ENCODE results near the gene UBAP2L. TPM values are rescaled to one million over a fixed set of nuclear protein-coding genes. Genes with fewer than 3 reads are reported as not detected.
"Not testable (repeated sequence)": the region's sequence is repeated elsewhere in the genome, so short reads cannot be mapped to it uniquely, and the experiment has no call there.

UBAP2L gene
- total RNA-seq, 4 donors from 2014 or later: 46.0 to 74.6 (median 59.4) TPM

GRCh38 chr1:154301582-154301981 is 80.8 kb downstream of the UBAP2L start:
- no peak for TF ChIP-seq POLR2A (IDR thresholded peaks at IDR 0.05)
- TF ChIP-seq CTCF (IDR thresholded peaks at IDR 0.05): no peak
- H3K4me3 ChIP-seq (ENCODE audit: low read depth, poor library complexity, severe bottlenecking): no peak overlapping the region
- DNase-seq (ENCODE audit: low spot score in 2 of 2): no peak
- intact Hi-C loops (cut with DNase I; ENCODE audit: low total_unique reads): no loop called here
- 77 to 100% methylated on average over 1 of the region's 1 CpG for WGBS, 2 donors

- no peak overlapping the region for H3K4me3 ChIP-seq (ENCODE audit: low read depth, poor library complexity, severe bottlenecking)
- TF ChIP-seq POLR2A (IDR thresholded peaks at IDR 0.05) (no peak), CTCF (IDR thresholded peaks at IDR 0.05) (no peak)
- WGBS, 2 donors: 80 to 88% methylated on average over 9 of the region's 9 CpGs
- no peak for DNase-seq (ENCODE audit: low spot score in 2 of 2)
- intact Hi-C loops (cut with DNase I; ENCODE audit: low total_unique reads): no loop called here
Measured at GRCh38 chr1:154304664-154305337, 84.0 kb downstream of the UBAP2L start.

GRCh38 chr1:154306151-154306550 is 85.4 kb downstream of the UBAP2L start:
- intact Hi-C loops (cut with DNase I; ENCODE audit: low total_unique reads): no loop called here
- TF ChIP-seq POLR2A (IDR thresholded peaks at IDR 0.05): no peak
- TF ChIP-seq CTCF (IDR thresholded peaks at IDR 0.05): no peak
- H3K4me3 ChIP-seq (ENCODE audit: low read depth, poor library complexity, severe bottlenecking): no peak overlapping the region
- WGBS, 2 donors: 78 to 89% methylated on average over 3 of the region's 3 CpGs
- DNase-seq (ENCODE audit: low spot score in 2 of 2): no peak

- intact Hi-C loops (cut with DNase I; ENCODE audit: low total_unique reads); H3K4me3 ChIP-seq (ENCODE audit: low read depth, poor library complexity, severe bottlenecking); DNase-seq (ENCODE audit: low spot score in 2 of 2): not testable (repeated sequence)
- 33 to 40% methylated on average over 4 of the region's 4 CpGs for WGBS, 2 donors
Measured at GRCh38 chr1:154307670-154308270, 87.0 kb downstream of the UBAP2L start.

GRCh38 chr1:154309136-154309535 is 88.4 kb downstream of the UBAP2L start:
- 78 to 87% methylated on average over 7 of the region's 7 CpGs for WGBS, 2 donors
- H3K4me3 ChIP-seq (ENCODE audit: low read depth, poor library complexity, severe bottlenecking); DNase-seq (ENCODE audit: low spot score in 2 of 2); intact Hi-C loops (cut with DNase I; ENCODE audit: low total_unique reads): not testable (repeated sequence)

- DNase-seq (ENCODE audit: low spot score in 2 of 2); H3K4me3 ChIP-seq (ENCODE audit: low read depth, poor library complexity, severe bottlenecking); intact Hi-C loops (cut with DNase I; ENCODE audit: low total_unique reads): not testable (repeated sequence)
- WGBS, 2 donors: 86% methylated on average over 13 of the region's 13 CpGs
Measured at GRCh38 chr1:154312229-154313065, 91.7 kb downstream of the UBAP2L start.

- intact Hi-C loops (cut with DNase I; ENCODE audit: low total_unique reads): no loop called here
- DNase-seq (ENCODE audit: low spot score in 2 of 2): no peak
- H3K4me3 ChIP-seq (ENCODE audit: low read depth, poor library complexity, severe bottlenecking): no peak overlapping the region
- TF ChIP-seq CTCF (IDR thresholded peaks at IDR 0.05) (no peak), POLR2A (IDR thresholded peaks at IDR 0.05) (no peak)
- WGBS, 2 donors: 84 to 85% methylated on average over 10 of the region's 10 CpGs
Measured at GRCh38 chr1:154313066-154313356, 92.3 kb downstream of the UBAP2L start.

GRCh38 chr1:154314226-154314625 is 93.5 kb downstream of the UBAP2L start:
- 75 to 77% methylated on average over 3 of the region's 3 CpGs for WGBS, 2 donors
- H3K4me3 ChIP-seq (ENCODE audit: low read depth, poor library complexity, severe bottlenecking); DNase-seq (ENCODE audit: low spot score in 2 of 2); intact Hi-C loops (cut with DNase I; ENCODE audit: low total_unique reads): not testable (repeated sequence)

All from lower leg skin (tissue), 4 donors.